Ovary (tissue), 9 donors: ENCODE results near the gene LIPJ. TPM values are rescaled to one million over a fixed set of nuclear protein-coding genes. Genes with fewer than 3 reads are reported as not detected.

ENCODE experiments used
- DNase-seq, 5 donors: peaks; one replicate each; pipeline ENCODE4 v3.0.0-alpha.2; 2019 to 2020
- H3K27ac ChIP-seq, 2 donors: fragments of 200-600 bp; one replicate each; pipeline versions ENCODE4 v1.5.1 to v1.8.0; 2019 to 2022
- H3K27me3 ChIP-seq: fragments of 200-600 bp; one replicate; pipeline ENCODE4 v1.8.0; 2022
- H3K36me3 ChIP-seq: fragments of 200-600 bp; sonication (generic); one replicate; pipeline ENCODE4 v1.5.1; 2019
- H3K4me1 ChIP-seq: one replicate; pipeline ENCODE4 v1.8.1; 2013; ENCODE audit warnings: mild to moderate bottlenecking, moderate library complexity; ENCODE audit not compliant: insufficient read depth
- H3K4me3 ChIP-seq: fragments of 200-600 bp; sonication (generic); one replicate; pipeline ENCODE4 v1.5.1; 2017
- H3K9me3 ChIP-seq, 2 donors: fragments of 200-600 bp in 1 of 2; sonication (generic) in 1 of 2; one replicate each; pipeline versions ENCODE4 v1.5.1 to v1.8.1; 2013 to 2019; ENCODE audit warnings: mild to moderate bottlenecking in 1 of 2, moderate library complexity in 1 of 2
- CTCF ChIP-seq, 3 donors: fragments of 450-650 bp in 2 of 3; fragments of 200-600 bp in 1 of 3; IDR thresholded peaks; one replicate each; pipeline versions ENCODE4 v1.5.1 to v1.8.0; 2016 to 2022; ENCODE audit warnings: antibody characterized with exemption in 3 of 3, mild to moderate bottlenecking in 1 of 3
- EP300 ChIP-seq: sonication (generic); formaldehyde crosslinking; IDR thresholded peaks from one replicate; pipeline ENCODE4 v1.6.1; 2017; ENCODE audit warnings: antibody characterized with exemption
- POLR2A ChIP-seq: fragments of 450-650 bp; IDR thresholded peaks from one replicate; pipeline ENCODE4 v1.6.1; 2017; ENCODE audit warnings: antibody characterized with exemption, mild to moderate bottlenecking, moderate library complexity
- whole genome bisulfite sequencing, 3 donors: extraction: QIAGEN DNeasy Blood & Tissue Kit in 1 of 3; methylation state at CpG; one replicate each; pipeline versions ENCODE4 v1.1.5 to v1.1.7; 2013 to 2017; 5-methylcytosine and 5-hydroxymethylcytosine counted together
- intact Hi-C, 4 donors: fragments of 100-400 bp; cut with DNase I; formaldehyde crosslinking; loops; one replicate each; pipeline versions ENCODE4 v1.11.0 to v1.15.1; 2022 to 2023
- polyA plus RNA-seq, 2 donors: library from polyadenylated mRNA; stranded (reverse); fragments of 200-250 nt in 1 of 2; fragments of 350-450 nt in 1 of 2; fragmentation: Illumina TruSeq in 1 of 2; extraction: RNeasy Lipid Tissue Mini Kit (QIAGEN cat#74804) in 1 of 2; gene quantifications; one replicate each; pipeline ENCODE4 v1.2.3, GENCODE V29; 2013 to 2014
- total RNA-seq, 7 donors: library from RNA; depleted of rRNA in 2 of 7; stranded (reverse); fragments of >200 nt in 2 of 7; fragmentation: NEBNext Ultra II Directional in 3 of 7; extraction: Animal tissue kit (Norgen Biotek cat#: 25700) in 3 of 7; gene quantifications; one replicate each; pipeline versions ENCODE4 v1.1.0 to v1.2.4, GENCODE V29; 2016 to 2023
- donor health status: DM: no; HTN: no; CAD: no; lungs with moderate emphysema.
- donor health status: DM: no; HTN: no; CAD: no.
- donor health status: Bipolar disorder and iron deficiency.
- donor health status: DM: yes; HTN: yes; CAD: no.
- donor health status: DM: no; HTN: no; CAD: no.
- donor health status: DM: yes; HTN: yes; CAD: no.

LIPJ gene
- total and polyA plus RNA-seq, 9 donors = 0.08 to 0.25 (median 0.20) TPM; not detected in 2

- Histone ChIP-seq H3K36me3 (no peaks in the 10 kb centered on the region), H3K27ac (no peak overlapping the region), H3K9me3 (no peaks in the 10 kb centered on the region), H3K4me1 (no peaks in the 10 kb centered on the region), H3K4me3 (no peak overlapping the region), H3K27me3 (no peaks in the 10 kb centered on the region)
- no peak for DNase-seq
- WGBS, 3 donors = 47 to 63% (median 60%) methylated on average over 1 of the region's 1 CpG
- TF ChIP-seq CTCF (IDR thresholded peaks at IDR 0.05) = no peak
- no peak for TF ChIP-seq EP300
- TF ChIP-seq POLR2A = no peak
- intact Hi-C loops = no loop called here
Observed at GRCh38 chr10:88620441-88620840, 33.9 kb downstream of the LIPJ start.

GRCh38 chr10:88623835-88624234, 37.3 kb downstream of the LIPJ start:
- DNase-seq = no peak
- no peaks in the 10 kb centered on the region for H3K36me3 ChIP-seq
- no peaks in the 10 kb centered on the region for H3K9me3 ChIP-seq
- H3K27ac ChIP-seq = no peak overlapping the region
- WGBS, 3 donors = 48 to 64% (median 51%) methylated on average over 2 of the region's 2 CpGs
- H3K4me1 ChIP-seq = no peaks in the 10 kb centered on the region
- H3K27me3 ChIP-seq = no peaks in the 10 kb centered on the region
- no peak overlapping the region for H3K4me3 ChIP-seq
- intact Hi-C loops = no loop called here
- no peak for TF ChIP-seq EP300
- no peak for TF ChIP-seq CTCF (IDR thresholded peaks at IDR 0.05)
- TF ChIP-seq POLR2A = no peak

GRCh38 chr10:88624840-88625239, 38.3 kb downstream of the LIPJ start:
- Histone ChIP-seq H3K27me3 (no peaks in the 10 kb centered on the region), H3K4me3 (no peak overlapping the region), H3K9me3 (no peaks in the 10 kb centered on the region), H3K27ac (no peak overlapping the region), H3K36me3 (no peaks in the 10 kb centered on the region), H3K4me1 (no peaks in the 10 kb centered on the region)
- no peak for DNase-seq
- intact Hi-C loops = no loop called here
- TF ChIP-seq EP300 (no peak), POLR2A (no peak), CTCF (IDR thresholded peaks at IDR 0.05) (no peak)

GRCh38 chr10:88640186-88640585, 53.6 kb downstream of the LIPJ start:
- intact Hi-C loops = no loop called here
- TF ChIP-seq EP300 (no peak), POLR2A (no peak), CTCF (IDR thresholded peaks at IDR 0.05) (no peak)
- Histone ChIP-seq H3K4me3 (no peak overlapping the region), H3K27ac (no peak overlapping the region), H3K9me3 (peaks cover 0 to 5% of the 10 kb centered on the region in 2 donors), H3K4me1 (no peaks in the 10 kb centered on the region), H3K27me3 (no peaks in the 10 kb centered on the region), H3K36me3 (no peaks in the 10 kb centered on the region)
- WGBS, 3 donors = 25 to 45% (median 33%) methylated on average over 2 of the region's 2 CpGs
- DNase-seq = no peak

- H3K27me3 ChIP-seq = no peaks in the 10 kb centered on the region
- no peak overlapping the region for H3K4me3 ChIP-seq
- peaks cover 0 to 5% of the 10 kb centered on the region in 2 donors for H3K9me3 ChIP-seq
- no peak for DNase-seq
- H3K27ac ChIP-seq = no peak overlapping the region
- intact Hi-C loops = no loop called here
- no peaks in the 10 kb centered on the region for H3K36me3 ChIP-seq
- no peaks in the 10 kb centered on the region for H3K4me1 ChIP-seq
- TF ChIP-seq EP300 = no peak
- no peak for TF ChIP-seq POLR2A
- TF ChIP-seq CTCF (IDR thresholded peaks at IDR 0.05) = no peak
- WGBS, 3 donors = 79 to 85% (median 80%) methylated on average over 6 of the region's 6 CpGs
Observed at GRCh38 chr10:88642209-88642608, 55.6 kb downstream of the LIPJ start.
